Measurements from ENCODE around the gene POU2AF2.

Gene POU2AF2

DNA sequence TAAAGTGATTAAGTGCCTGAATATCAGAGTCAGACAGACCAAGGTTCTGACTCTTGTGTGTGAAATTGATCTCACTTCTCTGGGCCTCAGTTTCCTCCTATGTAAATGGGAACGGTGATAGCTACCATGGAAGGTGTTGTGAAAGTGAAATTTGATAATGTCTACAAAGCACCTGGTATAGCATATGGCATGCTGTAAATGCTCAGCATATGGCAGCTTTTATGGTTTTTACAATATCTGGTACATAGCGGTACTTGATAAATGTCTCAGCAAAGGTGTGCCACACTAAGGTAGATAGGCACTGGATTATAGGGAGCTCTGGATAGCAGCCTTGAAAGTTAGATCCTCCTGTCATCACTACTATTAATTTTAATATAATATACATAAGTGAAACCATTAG lies 19.9 kb downstream of the POU2AF2 start:
- TF ChIP-seq, protein P1, sequence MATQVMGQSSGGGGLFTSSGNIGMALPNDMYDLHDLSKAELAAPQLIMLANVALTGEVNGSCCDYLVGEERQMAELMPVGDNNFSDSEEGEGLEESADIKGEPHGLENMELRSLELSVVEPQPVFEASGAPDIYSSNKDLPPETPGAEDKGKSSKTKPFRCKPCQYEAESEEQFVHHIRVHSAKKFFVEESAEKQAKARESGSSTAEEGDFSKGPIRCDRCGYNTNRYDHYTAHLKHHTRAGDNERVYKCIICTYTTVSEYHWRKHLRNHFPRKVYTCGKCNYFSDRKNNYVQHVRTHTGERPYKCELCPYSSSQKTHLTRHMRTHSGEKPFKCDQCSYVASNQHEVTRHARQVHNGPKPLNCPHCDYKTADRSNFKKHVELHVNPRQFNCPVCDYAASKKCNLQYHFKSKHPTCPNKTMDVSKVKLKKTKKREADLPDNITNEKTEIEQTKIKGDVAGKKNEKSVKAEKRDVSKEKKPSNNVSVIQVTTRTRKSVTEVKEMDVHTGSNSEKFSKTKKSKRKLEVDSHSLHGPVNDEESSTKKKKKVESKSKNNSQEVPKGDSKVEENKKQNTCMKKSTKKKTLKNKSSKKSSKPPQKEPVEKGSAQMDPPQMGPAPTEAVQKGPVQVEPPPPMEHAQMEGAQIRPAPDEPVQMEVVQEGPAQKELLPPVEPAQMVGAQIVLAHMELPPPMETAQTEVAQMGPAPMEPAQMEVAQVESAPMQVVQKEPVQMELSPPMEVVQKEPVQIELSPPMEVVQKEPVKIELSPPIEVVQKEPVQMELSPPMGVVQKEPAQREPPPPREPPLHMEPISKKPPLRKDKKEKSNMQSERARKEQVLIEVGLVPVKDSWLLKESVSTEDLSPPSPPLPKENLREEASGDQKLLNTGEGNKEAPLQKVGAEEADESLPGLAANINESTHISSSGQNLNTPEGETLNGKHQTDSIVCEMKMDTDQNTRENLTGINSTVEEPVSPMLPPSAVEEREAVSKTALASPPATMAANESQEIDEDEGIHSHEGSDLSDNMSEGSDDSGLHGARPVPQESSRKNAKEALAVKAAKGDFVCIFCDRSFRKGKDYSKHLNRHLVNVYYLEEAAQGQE (IDR thresholded peaks at IDR 0.05; ENCODE audit: insufficient read depth in 1 of 2, low read depth in 2 of 2, low read length in 2 of 2): no peak
- TF ChIP-seq TAF1 (IDR thresholded peaks at IDR 0.05; ENCODE audit: borderline replicate concordance, insufficient read depth, low read length): no peak
- TF ChIP-seq POLR2AphosphoS5 (IDR thresholded peaks at IDR 0.05; ENCODE audit: low read depth, low read length): no peak
- no peak for TF ChIP-seq SIN3A (IDR thresholded peaks at IDR 0.05; ENCODE audit: borderline replicate concordance, insufficient read depth, low read length)
- no peak for TF ChIP-seq FOXP2 (optimal IDR thresholded peaks at IDR 0.05; ENCODE audit: borderline replicate concordance, extremely low read depth, extremely low read length, insufficient read depth)

DNA sequence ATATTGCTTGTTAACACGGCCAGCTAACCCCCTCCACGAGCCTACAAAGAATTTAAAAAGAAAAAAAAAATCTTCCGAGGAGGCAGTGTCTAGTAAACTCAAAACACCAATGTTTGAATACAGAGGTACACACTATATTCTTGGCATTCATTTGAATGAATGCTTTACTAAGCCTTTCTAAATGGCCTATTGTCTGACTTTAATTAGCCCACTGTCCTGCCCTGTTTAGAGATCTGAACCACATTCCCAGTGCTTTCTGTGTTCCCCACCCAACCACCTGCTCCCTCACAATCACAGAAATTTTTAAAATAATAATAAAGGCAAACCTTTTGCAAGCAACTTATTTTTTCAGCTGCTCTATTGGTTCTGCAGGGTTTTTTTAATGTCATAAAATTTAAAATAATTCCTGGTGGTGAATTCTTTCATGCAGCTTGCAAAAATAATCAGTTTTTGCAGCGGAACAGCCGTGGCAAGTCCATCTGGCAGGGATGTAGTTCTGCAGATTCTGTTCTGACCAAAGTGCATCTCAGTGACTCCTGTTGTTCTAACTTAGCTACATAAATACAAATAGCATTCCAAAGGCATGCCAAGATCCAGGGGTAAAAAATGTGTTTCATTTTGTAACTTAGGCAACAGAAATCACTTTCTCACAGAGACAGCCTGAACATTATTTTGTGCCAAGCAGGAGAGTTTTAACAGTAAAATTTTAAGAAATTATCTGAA lies 23.8 kb downstream of the POU2AF2 start:
- TF ChIP-seq SIN3A (IDR thresholded peaks at IDR 0.05; ENCODE audit: borderline replicate concordance, insufficient read depth, low read length) (no peak), POLR2AphosphoS5 (IDR thresholded peaks at IDR 0.05; ENCODE audit: low read depth, low read length) (no peak), TAF1 (IDR thresholded peaks at IDR 0.05; ENCODE audit: borderline replicate concordance, insufficient read depth, low read length) (no peak), FOXP2 (optimal IDR thresholded peaks at IDR 0.05; ENCODE audit: borderline replicate concordance, extremely low read depth, extremely low read length, insufficient read depth) (no peak)
- TF ChIP-seq, protein P1 (IDR thresholded peaks at IDR 0.05; ENCODE audit: insufficient read depth in 1 of 2, low read depth in 2 of 2, low read length in 2 of 2): no peak

DNA sequence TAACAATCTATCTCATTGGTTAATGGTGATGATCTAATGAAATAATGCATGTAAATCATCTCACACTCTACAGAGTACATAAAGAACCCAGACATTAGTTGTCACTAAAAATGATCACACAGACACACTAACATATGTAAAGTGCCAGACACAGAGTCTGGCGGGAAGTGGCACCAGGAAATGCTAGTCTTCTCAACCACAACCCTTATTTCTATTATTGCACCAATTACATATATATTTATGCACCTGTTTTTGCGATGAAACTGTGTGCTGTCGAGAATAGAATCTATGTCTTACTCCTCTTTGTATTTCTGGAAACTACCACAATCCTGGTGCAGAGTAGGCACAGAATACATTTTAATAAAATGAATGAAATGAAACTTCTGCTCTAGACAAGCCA lies 26.9 kb downstream of the POU2AF2 start:
- TF ChIP-seq FOXP2 (optimal IDR thresholded peaks at IDR 0.05; ENCODE audit: borderline replicate concordance, extremely low read depth, extremely low read length, insufficient read depth): no peak
- TF ChIP-seq TAF1 (IDR thresholded peaks at IDR 0.05; ENCODE audit: borderline replicate concordance, insufficient read depth, low read length): no peak
- TF ChIP-seq, protein P1 (IDR thresholded peaks at IDR 0.05; ENCODE audit: insufficient read depth in 1 of 2, low read depth in 2 of 2, low read length in 2 of 2): no peak
- TF ChIP-seq POLR2AphosphoS5 (IDR thresholded peaks at IDR 0.05; ENCODE audit: low read depth, low read length): no peak
- no peak for TF ChIP-seq SIN3A (IDR thresholded peaks at IDR 0.05; ENCODE audit: borderline replicate concordance, insufficient read depth, low read length)

DNA sequence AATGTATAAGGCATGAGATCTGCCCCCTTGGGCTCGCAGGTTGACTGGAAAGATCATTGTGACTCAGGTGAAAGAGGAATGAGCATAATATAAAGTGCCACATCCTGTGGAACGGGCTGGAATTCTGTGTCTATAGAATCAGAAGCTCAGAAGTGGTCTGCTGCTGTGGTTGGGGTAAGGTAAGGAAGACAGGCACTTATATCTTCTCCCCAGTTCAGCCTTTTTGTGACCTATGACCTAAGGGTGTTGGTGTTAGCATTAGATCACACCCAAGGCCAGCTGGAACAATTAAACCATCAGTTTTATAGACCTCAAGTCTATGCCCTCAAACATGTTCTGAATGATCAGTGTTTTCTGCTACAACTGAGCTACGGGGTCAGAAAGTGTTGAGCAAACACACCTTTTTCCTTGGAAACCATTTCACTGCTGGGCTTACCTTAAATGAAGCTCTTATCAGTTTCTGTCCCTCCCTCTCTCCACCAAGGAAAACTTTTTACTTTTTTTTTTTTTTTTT lies 37.1 kb downstream of the POU2AF2 start:
- no peak for TF ChIP-seq FOXP2 (optimal IDR thresholded peaks at IDR 0.05; ENCODE audit: borderline replicate concordance, extremely low read depth, extremely low read length, insufficient read depth)
- no peak for TF ChIP-seq SIN3A (IDR thresholded peaks at IDR 0.05; ENCODE audit: borderline replicate concordance, insufficient read depth, low read length)
- no peak for TF ChIP-seq POLR2AphosphoS5 (IDR thresholded peaks at IDR 0.05; ENCODE audit: low read depth, low read length)
- no peak for TF ChIP-seq TAF1 (IDR thresholded peaks at IDR 0.05; ENCODE audit: borderline replicate concordance, insufficient read depth, low read length)
- TF ChIP-seq, protein P1 (IDR thresholded peaks at IDR 0.05; ENCODE audit: insufficient read depth in 1 of 2, low read depth in 2 of 2, low read length in 2 of 2): no peak

Data from PFSK-1 (cell line).